ENCODE data around the gene UBE2M.
A peak's percentile ranks its signal among the peaks of the same experiment; 100 is the strongest.

- peak; percentile 15; the same call in 1 of the 2 replicates for TF ChIP-seq CTCF (IDR thresholded peaks at IDR 0.05)
- TF ChIP-seq ZFX (IDR thresholded peaks at IDR 0.05; ENCODE audit: borderline replicate concordance): no peak
These were observed 23.1 kb upstream of the UBE2M start for GRCh38 chr19:58581227-58582141.
